COLO668 (cell line): ENCODE results near the gene UBL3.

Experiments used
- DNase-seq: peaks from one replicate; lab custom pipeline; 2025; ENCODE audit not compliant: unreplicated experiment; lab: John Stamatoyannopoulos, UW

Gene UBL3

DNA sequence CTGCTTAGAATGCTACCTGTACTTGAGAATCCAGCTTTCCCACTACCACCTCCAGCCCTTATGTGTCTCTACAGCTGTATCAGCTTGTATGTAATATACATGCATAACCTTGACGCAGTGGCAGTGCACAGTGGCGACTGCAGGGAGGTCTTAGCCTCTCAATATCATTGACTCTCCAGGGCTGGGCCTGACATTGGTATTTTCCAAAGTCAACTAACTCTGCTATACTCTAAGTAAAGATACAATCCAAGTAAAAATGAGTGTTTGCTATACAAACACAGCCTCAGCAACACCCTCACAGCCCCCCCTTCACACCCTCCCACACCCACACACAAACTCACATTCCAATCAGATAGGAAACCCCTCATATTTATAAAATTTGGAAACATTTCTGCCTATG lies 6.7 kb upstream of the UBL3 start:
- no peak for DNase-seq

GRCh38 chr13:29856426-29856825 lies 6.0 kb upstream of the UBL3 start:
- no peak for DNase-seq

- no peak for DNase-seq
These were observed 5.4 kb upstream of the UBL3 start for GRCh38 chr13:29855784-29856183.

DNA sequence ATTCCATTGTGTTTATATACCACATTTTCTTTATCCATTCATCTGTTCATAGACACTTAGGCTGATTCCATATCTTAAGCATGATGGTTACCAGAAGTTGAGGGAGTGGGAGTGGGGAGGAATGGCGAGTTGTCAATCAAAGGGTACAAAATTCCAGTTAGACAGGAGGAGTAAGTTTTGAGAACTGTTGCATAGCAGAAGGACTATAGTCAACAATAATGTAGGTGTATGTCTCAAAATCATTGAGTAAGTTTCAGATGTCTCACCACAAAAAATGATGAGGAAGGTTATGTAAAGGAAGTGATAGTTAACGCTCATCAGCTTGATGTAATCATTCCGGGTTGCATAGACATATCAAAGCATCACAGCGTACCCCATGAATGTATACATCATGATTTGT lies 4.6 kb upstream of the UBL3 start:
- DNase-seq: no peak

DNA sequence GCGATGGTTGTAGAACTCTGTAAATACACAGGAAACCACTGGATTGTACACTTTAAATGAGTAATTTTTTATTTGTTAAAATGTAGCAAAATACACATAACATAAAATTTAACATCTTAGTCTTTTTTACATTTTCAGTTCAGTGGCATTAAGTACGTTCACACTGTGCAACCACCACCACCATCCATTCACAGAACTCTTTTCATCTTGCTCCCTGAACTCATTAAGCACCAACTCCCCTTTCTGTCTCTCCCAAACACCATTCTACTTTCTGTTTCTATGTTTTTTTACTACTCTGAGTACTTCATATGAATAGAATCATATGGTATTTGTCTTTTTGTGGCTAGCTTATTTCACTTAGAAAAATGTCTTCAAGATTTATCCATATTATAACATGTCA lies 2.7 kb upstream of the UBL3 start:
- no peak for DNase-seq

DNA sequence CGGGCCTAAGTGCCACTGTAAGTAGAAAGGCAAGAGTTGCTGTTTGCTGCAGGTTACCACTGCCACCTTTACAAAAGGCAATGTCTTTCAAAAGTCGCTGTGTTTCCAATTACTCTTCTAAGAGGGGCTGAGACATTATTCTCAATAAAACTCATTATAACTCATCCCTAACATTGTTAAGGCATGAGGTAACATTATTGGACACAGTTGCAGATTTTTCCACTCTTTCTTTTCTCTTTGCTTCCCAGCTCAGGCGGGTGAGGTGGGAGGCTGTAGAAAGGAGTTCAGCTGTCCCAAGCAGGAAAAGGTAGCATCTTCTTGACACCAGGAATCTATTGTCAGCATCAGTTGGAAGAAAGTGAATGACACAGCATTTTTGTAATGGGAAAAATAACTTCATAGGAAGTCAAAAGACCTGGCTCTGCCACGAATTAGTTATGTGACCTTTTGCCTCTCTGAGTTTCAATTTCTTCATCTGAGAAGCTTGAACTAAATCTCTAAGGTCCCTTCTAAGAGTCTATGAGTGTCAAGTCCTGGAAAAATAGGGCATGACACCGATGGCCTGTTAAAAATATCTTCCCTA lies 2.1 kb upstream of the UBL3 start:
- DNase-seq: no peak

DNA sequence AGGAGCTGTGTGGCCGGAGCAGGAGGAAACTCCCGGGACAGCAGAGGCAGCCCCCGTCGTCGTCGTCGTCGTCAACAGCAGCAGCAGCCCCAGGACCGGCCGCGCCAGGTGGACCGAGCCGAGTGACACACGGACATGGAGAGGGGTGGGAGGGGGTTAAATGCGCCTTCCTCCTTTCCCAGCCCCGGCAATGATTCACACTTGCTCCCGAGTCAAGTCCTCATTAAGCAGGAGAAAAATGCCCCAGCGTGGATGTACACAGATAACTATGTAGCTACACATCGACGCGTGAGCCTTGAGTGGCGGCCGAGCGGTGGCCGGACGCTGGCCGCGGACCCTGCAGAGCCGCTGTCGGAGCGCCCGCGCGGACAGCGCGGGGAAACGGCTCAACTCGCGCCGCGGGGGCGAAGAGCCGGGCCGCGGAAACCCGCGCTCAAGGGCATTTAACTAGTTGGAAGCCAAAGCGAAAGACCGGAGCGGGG lies 645 bp downstream of the UBL3 start:
- DNase-seq: peak; percentile 90

- peak; percentile 40 for DNase-seq
These were observed 1.3 kb downstream of the UBL3 start for GRCh38 chr13:29849071-29849631.

- peak; percentile 44 for DNase-seq
These were observed 2.9 kb downstream of the UBL3 start for GRCh38 chr13:29847501-29847983.

GRCh38 chr13:29846475-29847256 lies 3.8 kb downstream of the UBL3 start:
- DNase-seq: no peak

DNA sequence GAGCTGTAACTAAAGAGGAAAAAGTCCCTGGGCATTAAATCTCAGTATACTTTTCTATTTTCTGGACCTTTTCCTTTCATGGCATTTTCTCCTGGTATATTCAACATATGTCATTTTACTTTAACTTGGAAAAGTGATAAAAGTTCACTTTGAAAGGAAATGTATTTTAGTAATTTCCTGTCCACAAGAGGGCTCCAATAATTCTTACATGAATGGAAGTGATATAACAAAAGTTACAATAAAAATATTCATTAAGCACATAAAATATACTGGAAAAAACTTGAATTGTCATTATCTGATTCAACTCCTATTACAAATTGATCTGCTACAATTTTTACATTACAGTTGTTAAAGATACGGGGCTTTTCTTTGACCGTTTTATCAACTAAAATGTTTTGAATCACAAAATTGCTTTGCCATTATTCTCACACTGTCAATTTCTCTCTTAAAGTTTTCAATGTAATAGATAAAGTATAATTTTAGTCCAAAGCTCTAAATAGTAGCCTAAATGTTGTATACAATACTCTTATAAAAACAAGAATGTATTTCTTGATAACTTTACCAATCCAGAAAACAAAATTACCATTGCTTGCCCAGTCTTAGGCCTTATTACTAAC lies 4.9 kb downstream of the UBL3 start:
- DNase-seq: no peak

GRCh38 chr13:29844441-29844840 lies 6.0 kb downstream of the UBL3 start:
- DNase-seq: no peak

GRCh38 chr13:29840585-29840984 lies 9.8 kb downstream of the UBL3 start:
- DNase-seq: no peak

GRCh38 chr13:29835280-29836061 lies 14.9 kb downstream of the UBL3 start:
- no peak for DNase-seq

- no peak for DNase-seq
These were observed 17.6 kb downstream of the UBL3 start for GRCh38 chr13:29832761-29833298.

GRCh38 chr13:29830000-29830399 lies 20.4 kb downstream of the UBL3 start:
- DNase-seq: no peak

DNA sequence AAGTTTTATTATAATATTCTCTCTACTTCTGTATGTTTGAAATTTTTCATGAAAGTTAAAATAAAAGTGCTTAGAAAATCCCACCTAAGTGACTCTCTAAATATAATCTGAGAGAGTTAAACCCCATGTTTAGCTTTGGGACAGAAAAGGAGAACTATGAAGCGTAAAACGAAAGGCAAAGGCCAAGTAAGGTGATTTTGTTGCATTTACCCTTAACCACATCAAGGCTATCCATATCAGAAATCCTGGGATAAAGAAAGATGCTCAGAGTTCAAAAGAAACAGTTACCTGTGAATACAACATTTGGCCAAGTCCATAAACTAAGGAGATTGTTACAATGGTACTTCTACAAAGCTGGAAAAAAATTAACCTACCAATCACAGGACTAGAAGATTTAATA lies 31.3 kb downstream of the UBL3 start:
- DNase-seq: no peak

GRCh38 chr13:29817604-29818378 lies 32.6 kb downstream of the UBL3 start:
- no peak for DNase-seq

- no peak for DNase-seq
These were observed 33.7 kb downstream of the UBL3 start for GRCh38 chr13:29816715-29817114.

DNA sequence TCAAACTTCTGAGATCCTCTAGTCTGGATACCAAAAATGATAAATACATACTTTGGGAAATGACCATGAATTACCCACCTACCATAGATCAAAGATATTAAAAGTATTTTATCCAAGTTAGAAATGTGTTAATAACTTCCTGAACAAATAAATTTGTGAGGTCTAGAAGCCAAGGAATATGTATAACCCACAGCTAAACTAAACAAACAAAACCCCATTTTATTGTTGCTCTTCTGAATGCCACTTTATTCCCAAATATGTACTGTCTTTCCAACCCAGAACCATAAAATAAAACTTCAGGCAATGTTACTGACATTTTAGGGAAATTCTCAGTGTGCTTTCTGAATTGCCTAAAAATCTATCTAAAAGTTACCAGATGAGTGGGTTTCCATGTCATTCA lies 35.1 kb downstream of the UBL3 start:
- DNase-seq: no peak
